Fibroblast of pulmonary artery (primary cell): ENCODE measurements around the gene MYPOP.

Experiments used
- DNase-seq: peaks from one replicate; pipeline ENCODE4 v3.0.0-alpha.2; 2010; ENCODE audit warnings: low read depth
- H3K4me3 ChIP-seq: replicated peaks from 2 replicates; pipeline ENCODE4 v1.5.1; 2011; ENCODE audit warnings: low read depth, mild to moderate bottlenecking, control low read depth, low read length, moderate library complexity
- TF ChIP-seq, protein P1 (sequence below): IDR thresholded peaks from 2 replicates; pipeline ENCODE4 v1.5.1; 2011; ENCODE audit warnings: mild to moderate bottlenecking, control low read depth, low read length, inconsistent platforms; ENCODE audit errors: missing control alignments

MYPOP gene

DNA sequence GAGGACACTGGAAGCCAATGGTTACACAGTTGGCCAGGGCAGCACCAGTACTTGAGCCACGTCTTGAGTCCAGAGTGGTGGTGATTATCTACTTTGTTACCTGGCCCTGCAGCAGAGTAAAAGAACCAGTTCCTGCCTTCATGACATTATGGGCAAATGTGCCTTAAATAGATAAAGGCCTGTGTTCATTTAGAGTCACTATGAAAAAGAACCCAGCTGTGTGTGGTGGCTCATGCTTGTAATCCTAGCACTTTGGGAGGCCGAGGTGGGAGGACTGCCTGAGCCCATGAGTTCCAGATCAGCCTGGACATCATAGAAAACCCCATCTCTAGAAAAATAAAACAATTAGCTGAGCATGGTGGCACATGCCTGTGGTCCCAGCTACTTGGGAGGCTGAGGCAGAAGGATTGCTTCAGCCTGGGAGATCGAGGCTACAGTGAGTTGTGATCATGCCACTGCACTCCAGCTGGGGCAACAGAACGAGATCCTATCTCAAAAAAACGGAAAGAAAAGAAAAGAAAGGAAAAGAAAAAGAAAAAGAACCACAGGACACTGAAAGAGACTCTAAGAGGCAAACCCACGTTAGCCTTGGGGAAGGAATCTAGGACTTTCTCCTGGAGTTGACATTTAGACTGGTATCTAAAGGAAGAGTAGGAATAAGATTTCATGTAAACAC lies 13.1 kb downstream of the MYPOP start:
- no peak for DNase-seq
- TF ChIP-seq, protein P1, sequence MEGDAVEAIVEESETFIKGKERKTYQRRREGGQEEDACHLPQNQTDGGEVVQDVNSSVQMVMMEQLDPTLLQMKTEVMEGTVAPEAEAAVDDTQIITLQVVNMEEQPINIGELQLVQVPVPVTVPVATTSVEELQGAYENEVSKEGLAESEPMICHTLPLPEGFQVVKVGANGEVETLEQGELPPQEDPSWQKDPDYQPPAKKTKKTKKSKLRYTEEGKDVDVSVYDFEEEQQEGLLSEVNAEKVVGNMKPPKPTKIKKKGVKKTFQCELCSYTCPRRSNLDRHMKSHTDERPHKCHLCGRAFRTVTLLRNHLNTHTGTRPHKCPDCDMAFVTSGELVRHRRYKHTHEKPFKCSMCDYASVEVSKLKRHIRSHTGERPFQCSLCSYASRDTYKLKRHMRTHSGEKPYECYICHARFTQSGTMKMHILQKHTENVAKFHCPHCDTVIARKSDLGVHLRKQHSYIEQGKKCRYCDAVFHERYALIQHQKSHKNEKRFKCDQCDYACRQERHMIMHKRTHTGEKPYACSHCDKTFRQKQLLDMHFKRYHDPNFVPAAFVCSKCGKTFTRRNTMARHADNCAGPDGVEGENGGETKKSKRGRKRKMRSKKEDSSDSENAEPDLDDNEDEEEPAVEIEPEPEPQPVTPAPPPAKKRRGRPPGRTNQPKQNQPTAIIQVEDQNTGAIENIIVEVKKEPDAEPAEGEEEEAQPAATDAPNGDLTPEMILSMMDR: no peak
- no peak overlapping the region for H3K4me3 ChIP-seq

DNA sequence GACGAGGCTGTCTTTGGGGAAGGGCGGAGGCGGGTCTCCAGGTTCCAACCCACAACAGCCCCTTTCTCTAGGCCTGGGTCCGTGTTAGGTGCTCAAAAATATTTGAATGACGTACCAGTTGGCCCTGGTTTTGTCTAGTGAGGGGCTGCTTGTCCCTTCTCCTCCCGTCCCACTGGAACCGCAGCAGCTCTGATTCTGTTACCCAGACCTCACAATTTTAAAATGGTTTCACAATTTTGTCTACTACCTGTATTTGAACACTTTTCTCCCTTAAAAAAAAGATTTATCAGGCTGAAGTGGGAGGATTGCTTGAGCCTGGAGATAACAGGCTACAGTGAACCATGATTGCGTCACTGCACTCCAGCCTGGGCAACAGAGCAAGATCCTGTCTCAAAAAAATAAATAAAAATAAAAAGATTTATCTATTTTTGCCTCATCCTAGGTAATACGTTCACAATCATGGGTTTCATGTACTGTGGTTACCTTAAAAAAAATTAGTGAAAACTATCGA lies 15.2 kb downstream of the MYPOP start:
- peak overlapping the region; percentile 70 for H3K4me3 ChIP-seq
- TF ChIP-seq, protein P1: no peak
- DNase-seq: peak; percentile 27

DNA sequence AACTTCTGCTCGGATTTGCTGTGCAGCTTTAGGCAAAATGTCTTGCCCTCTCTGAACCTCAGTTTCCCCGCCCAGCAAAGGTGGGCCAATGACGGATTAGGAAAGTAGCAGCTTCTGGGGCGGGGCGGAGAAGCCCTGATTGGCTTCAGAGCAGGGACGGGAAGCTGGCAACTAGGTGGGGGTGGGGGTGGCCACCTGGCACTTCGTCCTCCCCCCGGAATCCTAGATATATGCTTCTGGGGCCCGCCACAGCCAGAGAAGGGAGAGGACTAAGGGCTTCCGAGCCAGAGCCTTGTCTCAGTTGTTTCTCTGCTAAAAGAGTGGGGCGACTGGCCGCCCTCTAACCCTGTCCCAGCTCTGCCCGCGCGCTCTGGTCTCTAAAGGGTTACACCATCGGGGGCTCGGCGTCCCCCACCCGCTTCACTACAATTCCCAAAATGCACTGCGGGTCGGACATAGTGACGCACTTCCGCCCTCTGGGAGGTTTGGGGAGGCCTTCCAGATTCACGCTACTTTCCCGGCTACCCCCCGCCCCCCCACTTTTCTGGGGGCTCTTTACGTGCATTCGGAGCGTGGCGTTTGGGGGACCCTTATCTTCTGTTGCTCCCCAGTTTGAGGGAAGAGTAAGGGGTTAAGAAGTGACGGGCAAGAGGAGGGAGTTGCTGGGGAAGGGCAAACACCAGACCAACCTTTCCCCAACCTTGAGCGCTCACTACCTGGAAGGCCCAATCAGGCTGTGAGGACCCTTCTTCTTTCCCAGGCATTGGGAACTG lies 15.8 kb downstream of the MYPOP start:
- H3K4me3 ChIP-seq: peak overlapping the region; percentile 70
- peak; percentile 95 for DNase-seq
- TF ChIP-seq, protein P1: no peak

DNA sequence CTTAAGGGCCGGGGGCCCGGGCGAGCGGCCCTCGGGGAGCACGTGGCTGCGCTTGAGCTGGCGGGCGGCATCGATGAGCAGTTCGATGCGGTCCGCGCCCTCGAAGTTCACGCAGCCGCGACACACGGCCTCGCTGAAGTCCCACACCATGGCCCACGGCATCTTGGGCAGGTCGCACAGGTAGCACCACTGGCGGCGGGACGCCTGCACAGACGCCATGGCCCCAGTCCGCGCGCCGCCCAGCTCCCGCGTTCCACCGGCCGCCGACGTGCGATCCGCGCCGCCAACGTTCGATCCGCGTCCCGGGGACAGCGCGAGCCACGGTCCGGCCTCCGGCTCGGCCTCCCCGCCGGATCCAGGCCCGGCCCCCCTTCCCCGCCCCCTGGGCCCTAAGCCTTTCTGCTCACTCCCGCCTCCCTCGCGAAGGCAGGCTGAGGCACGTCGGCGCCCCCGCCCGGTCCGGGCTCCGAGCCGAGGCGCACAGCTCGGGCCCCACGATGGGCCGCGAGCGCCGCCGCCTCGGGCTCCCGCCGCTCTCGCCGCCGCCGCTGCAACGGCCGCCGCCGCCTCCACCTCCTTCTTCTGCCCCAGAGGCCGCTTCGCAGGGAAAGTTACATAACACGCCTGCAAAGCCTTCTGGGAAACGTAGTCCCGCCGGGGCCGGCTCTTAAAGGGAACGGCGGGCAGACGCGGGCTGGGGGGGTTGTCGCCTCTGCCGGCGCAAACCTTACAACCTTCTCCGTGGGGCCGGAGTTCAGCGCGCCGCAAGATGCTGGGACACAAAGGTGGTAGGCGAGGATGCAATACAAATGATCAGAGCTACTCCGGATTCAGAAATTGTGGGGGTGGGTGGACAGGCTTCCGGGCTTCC lies 16.6 kb downstream of the MYPOP start, which contains the start of gene IRF2BP1:
Gene IRF2BP1, minus strand, starts transcription at position 586 of the 871 bp plus-strand sequence. Its CDS starts 367 bp downstream, at position 219.
- peak; percentile 94 for DNase-seq
- H3K4me3 ChIP-seq: peak within 1 kb of the TSS; percentile 70
- TF ChIP-seq, protein P1: no peak

DNA sequence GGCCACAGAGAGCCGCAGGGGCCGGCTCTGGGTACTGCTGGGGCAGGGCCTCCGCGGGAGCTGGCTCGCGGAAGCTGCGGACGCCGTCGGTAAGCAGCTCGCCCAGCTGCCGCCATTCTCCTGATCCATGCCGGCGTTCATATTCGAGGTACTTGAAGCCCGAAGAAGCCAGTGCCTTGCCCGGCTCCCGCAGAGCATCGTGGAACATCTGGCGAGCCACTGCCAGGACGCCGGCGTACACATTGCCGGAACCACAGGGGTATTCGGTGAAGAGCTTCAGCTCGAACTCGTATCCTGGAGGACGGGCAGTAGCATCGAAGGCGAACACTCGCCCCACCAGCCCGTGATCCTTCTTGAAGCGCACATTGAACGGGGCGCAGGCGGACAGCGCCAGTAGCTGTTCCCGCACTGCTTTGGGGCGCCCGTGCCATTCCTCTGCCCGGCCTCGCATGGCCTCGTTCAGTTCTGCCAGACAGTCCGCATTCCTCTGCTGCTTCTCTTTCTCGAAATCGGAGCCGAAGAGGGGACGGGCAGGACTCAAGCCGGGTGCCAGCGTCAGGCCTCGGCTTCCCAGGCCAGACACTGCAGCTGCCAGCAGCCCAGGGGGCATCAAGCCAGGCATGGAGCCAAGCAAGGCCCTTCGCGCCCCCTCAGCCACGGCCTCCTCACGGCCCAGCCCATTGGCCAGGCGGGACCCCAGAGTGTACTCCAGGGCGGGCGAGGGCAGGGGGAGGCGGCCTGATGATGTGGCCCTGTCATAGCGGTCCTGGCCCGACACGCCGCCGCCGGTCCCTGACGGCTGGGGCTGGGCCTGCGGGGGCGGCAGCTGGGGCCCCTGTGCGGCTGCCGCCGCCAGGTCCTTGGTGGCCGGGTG lies 17.5 kb downstream of the MYPOP start:
- TF ChIP-seq, protein P1: no peak
- DNase-seq: no peak

More for the DNA sequence above, 17.5 kb downstream of the MYPOP start:
- H3K4me3 ChIP-seq: peak overlapping the region; percentile 70
